ENCODE results near the gene PLXNB2.

PLXNB2 gene

DNA sequence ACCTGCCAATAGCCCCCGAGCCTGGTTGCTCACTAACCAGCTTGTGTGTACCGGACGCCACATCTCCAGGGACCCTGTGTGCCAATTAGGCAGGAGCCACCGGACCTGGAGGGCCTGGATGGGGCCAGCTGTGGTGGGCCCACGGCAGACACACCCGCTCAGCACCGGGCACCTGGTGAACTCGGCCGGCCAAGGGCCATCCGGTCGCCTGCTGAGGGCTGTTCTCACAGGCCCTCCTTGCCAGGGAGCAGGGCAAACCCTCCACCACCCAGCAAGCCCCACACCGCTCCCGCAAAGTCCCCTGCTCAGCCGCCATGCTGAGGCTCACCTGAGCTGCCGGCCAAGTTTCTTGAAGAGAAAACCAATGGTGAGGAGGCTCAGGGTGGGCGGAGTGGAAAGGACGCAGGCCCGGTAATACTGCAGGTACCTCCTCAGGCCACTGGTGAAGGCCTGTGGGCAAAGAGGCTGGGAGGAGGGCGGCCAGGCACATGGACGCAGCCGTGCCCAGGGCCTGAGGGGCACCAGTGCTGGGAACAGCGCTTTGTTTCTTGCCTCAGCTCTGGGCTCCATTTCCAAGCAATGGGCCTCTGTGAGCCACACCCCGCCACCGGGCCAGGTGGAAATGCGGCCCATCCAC lies 79.7 kb downstream of the PLXNB2 start:
- Mint-ChIP-seq H3K27me3 (ENCODE audit: low read depth) (no peaks in the 10 kb centered on the region), H3K27ac (no peak overlapping the region), H3K36me3 (ENCODE audit: low read depth) (peaks cover 33% of the 10 kb centered on the region), H3K4me3 (no peak overlapping the region), H3K4me1 (no peaks in the 10 kb centered on the region), H3K9me3 (no peaks in the 10 kb centered on the region)
- TF ChIP-seq, protein P1, sequence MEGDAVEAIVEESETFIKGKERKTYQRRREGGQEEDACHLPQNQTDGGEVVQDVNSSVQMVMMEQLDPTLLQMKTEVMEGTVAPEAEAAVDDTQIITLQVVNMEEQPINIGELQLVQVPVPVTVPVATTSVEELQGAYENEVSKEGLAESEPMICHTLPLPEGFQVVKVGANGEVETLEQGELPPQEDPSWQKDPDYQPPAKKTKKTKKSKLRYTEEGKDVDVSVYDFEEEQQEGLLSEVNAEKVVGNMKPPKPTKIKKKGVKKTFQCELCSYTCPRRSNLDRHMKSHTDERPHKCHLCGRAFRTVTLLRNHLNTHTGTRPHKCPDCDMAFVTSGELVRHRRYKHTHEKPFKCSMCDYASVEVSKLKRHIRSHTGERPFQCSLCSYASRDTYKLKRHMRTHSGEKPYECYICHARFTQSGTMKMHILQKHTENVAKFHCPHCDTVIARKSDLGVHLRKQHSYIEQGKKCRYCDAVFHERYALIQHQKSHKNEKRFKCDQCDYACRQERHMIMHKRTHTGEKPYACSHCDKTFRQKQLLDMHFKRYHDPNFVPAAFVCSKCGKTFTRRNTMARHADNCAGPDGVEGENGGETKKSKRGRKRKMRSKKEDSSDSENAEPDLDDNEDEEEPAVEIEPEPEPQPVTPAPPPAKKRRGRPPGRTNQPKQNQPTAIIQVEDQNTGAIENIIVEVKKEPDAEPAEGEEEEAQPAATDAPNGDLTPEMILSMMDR (IDR thresholded peaks at IDR 0.05; ENCODE audit: unreplicated experiment in 3 of 3) = no peak

DNA sequence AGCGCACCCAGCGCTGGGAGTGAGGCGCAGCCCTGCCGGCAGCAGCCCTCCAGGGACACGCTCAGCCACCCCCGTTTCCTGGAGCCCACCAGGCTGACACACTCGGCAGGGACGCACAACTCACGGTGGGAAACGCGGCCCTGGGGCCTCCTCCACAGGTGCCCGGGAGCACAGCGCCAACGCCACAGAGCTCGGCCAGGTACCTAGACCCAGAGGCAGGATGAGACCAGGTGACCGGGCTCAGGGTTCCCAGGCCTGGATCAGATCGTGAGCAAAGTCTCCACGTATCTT lies 80.6 kb downstream of the PLXNB2 start:
- H3K9me3 Mint-ChIP-seq = no peaks in the 10 kb centered on the region
- TF ChIP-seq, protein P1 (IDR thresholded peaks at IDR 0.05; ENCODE audit: unreplicated experiment in 3 of 3) = no peak
- no peaks in the 10 kb centered on the region for H3K4me1 Mint-ChIP-seq
- H3K27ac Mint-ChIP-seq = no peak overlapping the region
- H3K4me3 Mint-ChIP-seq = no peak overlapping the region
- H3K27me3 Mint-ChIP-seq (ENCODE audit: low read depth) = no peaks in the 10 kb centered on the region
- H3K36me3 Mint-ChIP-seq (ENCODE audit: low read depth) = peaks cover 37% of the 10 kb centered on the region

DNA sequence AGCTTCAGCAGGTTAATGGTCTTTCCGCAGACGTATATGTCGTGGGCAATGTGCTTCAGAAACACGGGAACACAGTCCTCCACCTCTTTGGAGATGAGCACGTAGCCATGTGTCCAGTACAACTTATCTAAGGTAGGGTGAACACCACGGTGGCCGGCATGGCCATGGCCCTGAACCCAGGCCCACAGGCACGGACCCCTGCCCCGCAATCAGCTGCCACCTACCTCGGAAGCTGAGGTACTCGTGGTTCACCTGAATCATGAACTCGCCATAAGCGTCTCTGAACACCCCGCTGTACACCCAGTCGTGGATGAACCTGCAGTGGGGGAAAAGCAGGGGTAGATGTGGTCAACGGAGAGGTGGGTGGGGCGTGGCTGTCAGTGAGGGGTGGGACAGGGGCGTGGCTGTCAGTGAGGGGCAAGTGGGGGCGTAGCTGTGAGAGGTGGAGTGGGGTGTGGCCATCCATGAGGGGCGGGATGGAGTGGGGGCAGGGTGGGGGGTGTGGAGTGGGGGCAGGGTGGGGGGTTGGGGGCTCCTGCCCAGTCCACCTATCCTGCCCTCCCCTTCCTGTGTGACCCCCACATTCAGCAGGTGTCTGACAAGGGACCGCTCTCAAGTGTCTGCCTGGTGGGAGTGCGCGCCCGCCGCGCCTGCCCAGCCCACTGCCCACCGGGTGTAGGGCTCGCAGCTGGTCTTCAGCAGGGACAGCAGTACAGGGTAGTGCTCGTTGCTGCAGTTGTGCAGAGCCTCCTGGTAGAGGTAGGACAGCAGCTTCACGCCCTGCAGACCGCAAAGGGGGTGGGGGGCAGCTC lies 81.2 kb downstream of the PLXNB2 start:
- no peak overlapping the region for H3K4me3 Mint-ChIP-seq
- no peak overlapping the region for H3K27ac Mint-ChIP-seq
- H3K27me3 Mint-ChIP-seq (ENCODE audit: low read depth) = no peaks in the 10 kb centered on the region
- no peaks in the 10 kb centered on the region for H3K9me3 Mint-ChIP-seq
- peaks cover 37% of the 10 kb centered on the region for H3K36me3 Mint-ChIP-seq (ENCODE audit: low read depth)
- H3K4me1 Mint-ChIP-seq = no peaks in the 10 kb centered on the region
- TF ChIP-seq, protein P1 (IDR thresholded peaks at IDR 0.05; ENCODE audit: unreplicated experiment in 3 of 3) = no peak

DNA sequence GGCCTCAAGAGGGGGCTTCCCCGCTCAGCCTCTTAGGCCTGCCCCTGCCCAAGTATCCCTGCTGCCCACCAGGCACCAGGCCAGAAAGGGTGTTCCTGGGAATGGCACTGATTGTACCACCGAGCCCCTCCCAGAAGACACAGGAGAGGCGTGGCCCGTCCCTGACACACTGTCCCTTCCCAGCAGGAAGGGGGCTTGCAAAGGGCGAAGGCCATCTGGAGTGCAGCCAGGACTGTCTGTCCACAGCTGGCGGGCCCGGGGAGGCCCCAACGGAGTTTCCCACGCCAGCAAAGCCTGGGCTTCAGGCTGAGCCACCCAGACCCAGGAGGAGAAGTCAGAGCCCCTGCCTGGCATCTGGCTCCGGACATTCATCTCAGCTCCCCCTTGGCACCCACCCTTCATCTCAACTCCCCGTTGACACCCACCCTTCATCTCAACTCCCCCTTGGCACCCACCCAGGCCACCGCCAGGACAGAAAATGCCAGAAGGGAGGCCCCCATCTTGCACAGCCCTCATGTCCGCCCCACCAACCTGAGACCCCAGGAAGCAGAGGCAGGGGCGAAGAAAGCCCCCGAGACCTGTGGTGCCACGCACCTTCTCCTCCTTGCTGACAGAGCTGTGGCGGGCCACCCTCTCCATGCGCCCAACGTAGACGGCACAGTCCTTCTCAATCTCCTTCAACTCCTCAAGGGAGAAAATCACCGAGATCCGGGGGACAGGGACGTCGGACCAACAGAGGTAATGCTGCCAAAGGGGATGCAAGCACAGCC lies 82.1 kb downstream of the PLXNB2 start:
- no peaks in the 10 kb centered on the region for H3K9me3 Mint-ChIP-seq
- TF ChIP-seq, protein P1 (IDR thresholded peaks at IDR 0.05; ENCODE audit: unreplicated experiment in 3 of 3) = no peak
- H3K27ac Mint-ChIP-seq = no peak overlapping the region
- no peaks in the 10 kb centered on the region for H3K4me1 Mint-ChIP-seq
- H3K27me3 Mint-ChIP-seq (ENCODE audit: low read depth) = no peaks in the 10 kb centered on the region
- H3K4me3 Mint-ChIP-seq = no peak overlapping the region
- H3K36me3 Mint-ChIP-seq (ENCODE audit: low read depth) = peaks cover 37% of the 10 kb centered on the region

All from nephron (organoid).